IPS DF 6.9 (cell line): Measurements from ENCODE around the gene MGAT4A.

Experiments
- DNase-seq: peaks from one replicate; pipeline ENCODE4 v3.0.0-alpha.2; 2013; ENCODE audit warnings: low read depth, low spot score
- H3K27ac ChIP-seq: one replicate; pipeline ENCODE4 v1.5.1; 2013; ENCODE audit warnings: low read length, control low read depth
- H3K27me3 ChIP-seq: 2 replicates; pipeline ENCODE4 v1.6.1; 2013; ENCODE audit warnings: mild to moderate bottlenecking, low read length; ENCODE audit not compliant: control insufficient read depth, insufficient read depth
- H3K36me3 ChIP-seq: 2 replicates; pipeline ENCODE4 v1.6.1; 2013; ENCODE audit warnings: low read length; ENCODE audit not compliant: control insufficient read depth, insufficient read depth
- H3K4me1 ChIP-seq: 2 replicates; pipeline ENCODE4 v1.6.1; 2013; ENCODE audit warnings: low read length; ENCODE audit not compliant: control insufficient read depth, insufficient read depth
- H3K4me3 ChIP-seq: 2 replicates; pipeline ENCODE4 v1.5.1; 2013; ENCODE audit warnings: mild to moderate bottlenecking, low read length
- H3K9me3 ChIP-seq: 2 replicates; pipeline ENCODE4 v1.6.1; 2013; ENCODE audit warnings: low read length, inconsistent platforms; ENCODE audit not compliant: control insufficient read depth, insufficient read depth
- WGBS: extraction: QIAGEN DNeasy Blood & Tissue Kit; methylation state at CpG from one replicate; pipeline ENCODE4 v1.1.7; 2013; ENCODE audit warnings: mixed read lengths, missing lambda C conversion rate; ENCODE audit not compliant: insufficient read length, insufficient coverage; 5-methylcytosine and 5-hydroxymethylcytosine counted together

MGAT4A gene

GRCh38 chr2:98715812-98716451 lies 15.0 kb downstream of the MGAT4A start:
- no peak overlapping the region for H3K4me3 ChIP-seq
- no peak overlapping the region for H3K27ac ChIP-seq
- H3K27me3 ChIP-seq = no peaks in the 10 kb centered on the region
- no peaks in the 10 kb centered on the region for H3K9me3 ChIP-seq
- WGBS = no CpG with 5 or more reads among the region's 9 CpGs
- no peak for DNase-seq
- no peaks in the 10 kb centered on the region for H3K36me3 ChIP-seq
- no peaks in the 10 kb centered on the region for H3K4me1 ChIP-seq

GRCh38 chr2:98713332-98714015 lies 17.5 kb downstream of the MGAT4A start:
- Histone ChIP-seq H3K27me3 (no peaks in the 10 kb centered on the region), H3K9me3 (no peaks in the 10 kb centered on the region), H3K36me3 (no peaks in the 10 kb centered on the region), H3K27ac (no peak overlapping the region), H3K4me1 (no peaks in the 10 kb centered on the region), H3K4me3 (no peak overlapping the region)
- no CpG with 5 or more reads among the region's 4 CpGs for WGBS
- no peak for DNase-seq

- Histone ChIP-seq H3K4me1 (no peaks in the 10 kb centered on the region), H3K36me3 (no peaks in the 10 kb centered on the region), H3K4me3 (no peak overlapping the region), H3K27ac (no peak overlapping the region), H3K9me3 (no peaks in the 10 kb centered on the region), H3K27me3 (no peaks in the 10 kb centered on the region)
- no peak for DNase-seq
- WGBS = 100% methylated on average over 2 of the region's 3 CpGs
Observed at GRCh38 chr2:98712145-98712544, 18.8 kb downstream of the MGAT4A start.

GRCh38 chr2:98711506-98711905 lies 19.4 kb downstream of the MGAT4A start:
- no CpG with 5 or more reads among the region's 3 CpGs for WGBS
- no peak for DNase-seq
- Histone ChIP-seq H3K4me3 (no peak overlapping the region), H3K4me1 (no peaks in the 10 kb centered on the region), H3K27ac (no peak overlapping the region), H3K27me3 (no peaks in the 10 kb centered on the region), H3K36me3 (no peaks in the 10 kb centered on the region), H3K9me3 (no peaks in the 10 kb centered on the region)

- no CpG with 5 or more reads among the region's 4 CpGs for WGBS
Observed at GRCh38 chr2:98710734-98711133, 20.2 kb downstream of the MGAT4A start.

GRCh38 chr2:98709535-98709934 lies 21.4 kb downstream of the MGAT4A start:
- no peak overlapping the region for H3K4me3 ChIP-seq
- no peaks in the 10 kb centered on the region for H3K27me3 ChIP-seq
- no peak overlapping the region for H3K27ac ChIP-seq
- H3K9me3 ChIP-seq = no peaks in the 10 kb centered on the region
- no peak for DNase-seq
- no peaks in the 10 kb centered on the region for H3K36me3 ChIP-seq
- no peaks in the 10 kb centered on the region for H3K4me1 ChIP-seq

More at GRCh38 chr2:98710734-98711133, 20.2 kb downstream of the MGAT4A start:
- no peaks in the 10 kb centered on the region for H3K27me3 ChIP-seq
- no peak for DNase-seq
- no peaks in the 10 kb centered on the region for H3K36me3 ChIP-seq
- no peaks in the 10 kb centered on the region for H3K9me3 ChIP-seq
- H3K27ac ChIP-seq = no peak overlapping the region
- no peaks in the 10 kb centered on the region for H3K4me1 ChIP-seq
- no peak overlapping the region for H3K4me3 ChIP-seq

GRCh38 chr2:98708396-98709186 lies 22.3 kb downstream of the MGAT4A start:
- WGBS = no CpG with 5 or more reads among the region's 6 CpGs
- no peak overlapping the region for H3K4me3 ChIP-seq
- no peaks in the 10 kb centered on the region for H3K27me3 ChIP-seq

GRCh38 chr2:98706591-98706990 lies 24.3 kb downstream of the MGAT4A start:
- H3K4me1 ChIP-seq = no peaks in the 10 kb centered on the region
- WGBS = no CpG with 5 or more reads among the region's 2 CpGs
- H3K27me3 ChIP-seq = no peaks in the 10 kb centered on the region
- H3K36me3 ChIP-seq = no peaks in the 10 kb centered on the region
- no peak overlapping the region for H3K27ac ChIP-seq
- no peak for DNase-seq
- H3K9me3 ChIP-seq = no peaks in the 10 kb centered on the region
- no peak overlapping the region for H3K4me3 ChIP-seq

More at GRCh38 chr2:98708396-98709186, 22.3 kb downstream of the MGAT4A start:
- H3K9me3 ChIP-seq = no peaks in the 10 kb centered on the region
- H3K27ac ChIP-seq = no peak overlapping the region
- no peak for DNase-seq
- H3K4me1 ChIP-seq = no peaks in the 10 kb centered on the region
- H3K36me3 ChIP-seq = no peaks in the 10 kb centered on the region

- no CpG with 5 or more reads among the region's 3 CpGs for WGBS
- H3K4me1 ChIP-seq = no peaks in the 10 kb centered on the region
Observed at GRCh38 chr2:98705333-98705617, 25.7 kb downstream of the MGAT4A start.

GRCh38 chr2:98704499-98705332 lies 26.2 kb downstream of the MGAT4A start:
- Histone ChIP-seq H3K27me3 (no peaks in the 10 kb centered on the region), H3K36me3 (no peaks in the 10 kb centered on the region), H3K27ac (no peak overlapping the region), H3K4me3 (no peak overlapping the region), H3K4me1 (no peaks in the 10 kb centered on the region), H3K9me3 (no peaks in the 10 kb centered on the region)
- WGBS = no CpG with 5 or more reads among the region's 9 CpGs
- no peak for DNase-seq

More at GRCh38 chr2:98705333-98705617, 25.7 kb downstream of the MGAT4A start:
- Histone ChIP-seq H3K27me3 (no peaks in the 10 kb centered on the region), H3K36me3 (no peaks in the 10 kb centered on the region), H3K9me3 (no peaks in the 10 kb centered on the region), H3K4me3 (no peak overlapping the region), H3K27ac (no peak overlapping the region)
- DNase-seq = no peak
